ENCODE data around the gene TUSC2.
A peak's percentile ranks its signal among the peaks of the same experiment; 100 is the strongest.

TUSC2 gene

GRCh38 chr3:50304601-50305000 is 23.4 kb downstream of the TUSC2 start:
- H3K4me3 ChIP-seq (ENCODE audit: low read length): no peak overlapping the region
- peak; percentile 66 for DNase-seq (ENCODE audit: low read depth)
- TF ChIP-seq, protein P1, sequence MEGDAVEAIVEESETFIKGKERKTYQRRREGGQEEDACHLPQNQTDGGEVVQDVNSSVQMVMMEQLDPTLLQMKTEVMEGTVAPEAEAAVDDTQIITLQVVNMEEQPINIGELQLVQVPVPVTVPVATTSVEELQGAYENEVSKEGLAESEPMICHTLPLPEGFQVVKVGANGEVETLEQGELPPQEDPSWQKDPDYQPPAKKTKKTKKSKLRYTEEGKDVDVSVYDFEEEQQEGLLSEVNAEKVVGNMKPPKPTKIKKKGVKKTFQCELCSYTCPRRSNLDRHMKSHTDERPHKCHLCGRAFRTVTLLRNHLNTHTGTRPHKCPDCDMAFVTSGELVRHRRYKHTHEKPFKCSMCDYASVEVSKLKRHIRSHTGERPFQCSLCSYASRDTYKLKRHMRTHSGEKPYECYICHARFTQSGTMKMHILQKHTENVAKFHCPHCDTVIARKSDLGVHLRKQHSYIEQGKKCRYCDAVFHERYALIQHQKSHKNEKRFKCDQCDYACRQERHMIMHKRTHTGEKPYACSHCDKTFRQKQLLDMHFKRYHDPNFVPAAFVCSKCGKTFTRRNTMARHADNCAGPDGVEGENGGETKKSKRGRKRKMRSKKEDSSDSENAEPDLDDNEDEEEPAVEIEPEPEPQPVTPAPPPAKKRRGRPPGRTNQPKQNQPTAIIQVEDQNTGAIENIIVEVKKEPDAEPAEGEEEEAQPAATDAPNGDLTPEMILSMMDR (IDR thresholded peaks at IDR 0.05; ENCODE audit: insufficient read depth, low read depth, low read length, missing control alignments): no peak

DNA sequence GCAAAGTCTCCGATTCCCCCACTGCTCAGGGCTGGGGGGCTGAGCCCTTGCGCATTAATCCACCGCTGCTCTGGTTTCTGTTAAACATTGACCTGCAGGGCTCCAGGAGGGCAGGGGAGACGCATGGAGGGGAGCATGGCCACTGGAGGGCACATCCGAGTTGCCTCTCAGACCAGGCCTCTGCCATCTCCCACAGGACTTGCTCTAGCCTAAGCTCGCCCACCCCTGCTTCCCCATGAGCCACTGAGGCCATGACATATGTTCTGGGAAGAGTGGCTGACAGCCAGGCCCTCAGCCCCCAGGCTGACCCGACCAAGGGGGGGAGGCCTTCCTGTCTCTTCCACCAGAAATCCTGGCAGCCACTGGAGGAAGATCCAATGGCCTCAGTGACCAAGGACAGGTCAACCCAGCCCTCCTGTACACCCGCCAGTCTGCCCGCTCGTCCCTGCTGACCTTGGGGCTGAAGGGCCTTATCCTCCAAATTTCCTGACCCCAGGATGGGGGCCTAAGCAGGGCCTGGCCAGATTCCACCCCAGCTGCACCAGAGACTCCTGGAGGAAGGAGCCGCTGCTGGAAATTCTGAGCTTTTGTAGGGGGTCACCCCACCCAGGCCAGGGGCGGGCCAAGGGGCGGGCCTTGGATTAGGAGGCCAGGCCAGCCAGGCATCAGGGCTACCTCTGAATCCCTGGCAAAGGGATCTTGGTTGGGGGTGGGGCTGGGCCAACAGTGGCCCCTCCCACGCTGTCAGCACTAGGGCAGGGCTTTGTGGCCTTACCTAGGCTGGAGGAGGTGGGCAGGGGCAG is 24.8 kb downstream of the TUSC2 start, which contains the start of gene HYAL1:
TSS of gene HYAL1 (minus strand) at position 562 of the 803 bp plus-strand sequence. CDS start 618 bp downstream, outside the sequence.
- H3K4me3 ChIP-seq (ENCODE audit: low read length): peak within 1 kb of the TSS; percentile 3
- TF ChIP-seq, protein P1 (IDR thresholded peaks at IDR 0.05; ENCODE audit: insufficient read depth, low read depth, low read length, missing control alignments): peak; percentile 14

GRCh38 chr3:50302095-50303012 is 25.7 kb downstream of the TUSC2 start:
- no peak overlapping the region for H3K4me3 ChIP-seq (ENCODE audit: low read length)
- TF ChIP-seq, protein P1 (IDR thresholded peaks at IDR 0.05; ENCODE audit: insufficient read depth, low read depth, low read length, missing control alignments): no peak
- no peak for DNase-seq (ENCODE audit: low read depth)

More for the DNA sequence above, 24.8 kb downstream of the TUSC2 start, which contains the start of gene HYAL1:
- peak; percentile 41 for DNase-seq (ENCODE audit: low read depth)

DNA sequence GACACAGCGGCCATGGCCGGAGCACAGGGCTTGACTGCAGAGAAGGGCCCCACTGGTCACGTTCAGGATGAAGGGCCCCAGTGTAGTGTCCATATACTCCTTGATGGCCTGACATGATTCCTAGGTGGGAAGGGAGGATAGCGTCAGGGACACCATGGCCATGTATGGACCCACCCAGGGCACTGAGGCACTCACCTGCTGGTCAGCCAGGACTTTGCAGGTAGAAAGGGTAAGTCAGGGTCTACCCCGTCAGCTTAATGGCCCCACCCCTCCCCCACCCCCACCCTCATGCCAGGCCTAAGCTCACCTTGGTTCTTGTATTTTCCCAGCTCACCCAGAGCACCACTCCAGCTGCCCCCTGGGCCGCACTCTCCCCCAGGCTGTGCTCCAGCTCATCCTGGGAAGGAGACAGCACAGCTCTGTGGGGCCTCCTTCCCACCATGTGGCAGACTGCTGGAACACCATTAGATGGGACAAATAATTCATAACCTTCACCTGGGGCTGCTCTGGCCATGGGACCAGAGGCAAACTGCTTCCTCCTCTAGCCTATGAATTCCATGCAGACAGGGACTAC is 27.3 kb downstream of the TUSC2 start:
- no peak overlapping the region for H3K4me3 ChIP-seq (ENCODE audit: low read length)
- TF ChIP-seq, protein P1 (IDR thresholded peaks at IDR 0.05; ENCODE audit: insufficient read depth, low read depth, low read length, missing control alignments): no peak
- DNase-seq (ENCODE audit: low read depth): no peak

DNA sequence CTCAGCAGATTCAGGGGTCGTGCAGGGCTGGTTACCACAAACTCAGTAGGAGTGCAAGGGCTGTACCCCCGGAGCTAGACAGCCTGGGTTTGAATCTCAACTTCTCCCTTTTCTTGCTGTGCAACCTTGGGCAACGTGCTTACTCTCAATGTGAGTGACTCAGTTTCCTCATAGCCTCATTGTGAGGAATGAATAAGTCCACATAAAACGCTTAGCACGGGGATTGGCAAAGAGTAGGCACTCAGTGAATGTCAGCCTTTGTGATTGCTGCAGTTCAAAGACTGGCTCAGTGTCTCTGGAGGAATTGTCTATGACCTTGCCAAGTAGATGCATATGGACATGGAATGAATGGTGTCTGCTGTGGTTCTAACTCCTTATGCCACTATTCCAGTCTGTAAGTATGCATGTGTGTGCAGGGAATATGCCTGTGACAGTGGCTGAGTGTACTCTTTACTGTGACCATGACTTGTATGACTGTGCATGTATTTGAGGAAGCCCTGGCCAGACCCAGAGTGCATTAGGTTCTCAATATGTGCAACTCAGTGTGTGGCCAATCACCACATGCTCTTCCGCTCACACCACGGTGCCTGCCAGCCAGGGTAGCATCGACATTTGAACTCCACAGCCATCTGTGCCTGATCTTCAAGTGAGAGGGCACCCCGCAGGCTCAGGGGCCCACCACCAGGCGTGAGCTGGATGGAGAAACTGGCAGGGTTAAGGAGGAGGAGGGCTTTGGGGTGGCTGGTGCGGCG is 27.9 kb downstream of the TUSC2 start:
- peak; percentile 92 for DNase-seq (ENCODE audit: low read depth)
- TF ChIP-seq, protein P1 (IDR thresholded peaks at IDR 0.05; ENCODE audit: insufficient read depth, low read depth, low read length, missing control alignments): no peak
- peak overlapping the region; percentile 39 for H3K4me3 ChIP-seq (ENCODE audit: low read length)

- TF ChIP-seq, protein P1 (IDR thresholded peaks at IDR 0.05; ENCODE audit: insufficient read depth, low read depth, low read length, missing control alignments): no peak
- peak overlapping the region; percentile 39 for H3K4me3 ChIP-seq (ENCODE audit: low read length)
- DNase-seq (ENCODE audit: low read depth): no peak
Measured at GRCh38 chr3:50299638-50299928, 28.4 kb downstream of the TUSC2 start.
